CD4-positive, alpha-beta T cell treated with Interleukin-12 subunit alpha and Interleukin-12 subunit beta, for 1 hour (primary cell): ENCODE results near the gene CD27.
"Not testable (repeated sequence)": the region's sequence is repeated elsewhere in the genome, so short reads cannot be mapped to it uniquely, and the experiment has no call there.

Experiments used
- DNase-seq: peaks from one replicate; pipeline ENCODE4 v3.0.0-alpha.2; 2020

Gene CD27

GRCh38 chr12:6489449-6489848, 44.7 kb downstream of the CD27 start:
- DNase-seq, result no peak

GRCh38 chr12:6490673-6491072, 45.9 kb downstream of the CD27 start:
- not testable (repeated sequence) for DNase-seq

DNA sequence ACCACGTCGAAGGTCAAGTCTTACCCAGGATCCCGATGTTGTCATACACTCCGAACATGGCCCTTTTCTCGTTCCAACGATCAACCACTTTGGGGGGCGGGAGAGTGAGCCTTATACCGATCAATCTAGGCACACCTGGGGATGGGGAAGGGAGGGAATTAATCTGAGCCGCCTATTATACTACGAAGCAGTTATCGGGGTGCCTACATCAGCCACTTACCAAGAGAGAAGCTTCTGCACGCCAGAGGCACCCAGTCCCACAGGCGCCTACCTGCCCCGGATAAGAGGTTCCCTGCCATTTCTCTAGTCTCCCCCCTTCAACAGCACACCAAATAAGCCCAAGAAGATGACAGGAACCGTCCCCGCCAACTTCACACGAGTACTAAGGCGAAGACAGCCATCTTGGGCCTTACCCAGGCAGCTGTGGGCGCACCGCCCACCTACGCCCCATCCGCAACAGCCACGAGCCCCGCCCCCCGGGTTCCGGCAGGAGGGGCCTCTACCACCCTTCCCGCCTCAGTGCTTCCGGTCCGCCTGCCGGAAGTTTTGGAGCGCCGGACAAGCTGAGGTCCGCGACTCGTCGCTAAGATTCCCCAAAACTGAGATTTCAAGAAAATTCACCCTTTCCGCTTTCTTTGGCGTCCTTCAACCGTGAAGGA, 48.2 kb downstream of the CD27 start, which contains the start of gene MRPL51:
TSS of gene MRPL51 (minus strand) at position 425 of the 659 bp plus-strand sequence. CDS start at position 299, 126 bp downstream.
- DNase-seq, result peak; percentile 96

GRCh38 chr12:6493497-6494257, 48.9 kb downstream of the CD27 start, which contains the start of gene NCAPD2:
Gene NCAPD2, plus strand, starts transcription at chr12:6494102. Its CDS starts 997 bp downstream, at chr12:6495099.
- peak; percentile 96 for DNase-seq

- DNase-seq, result no peak
Observed at GRCh38 chr12:6494258-6494743, 49.5 kb downstream of the CD27 start.

DNA sequence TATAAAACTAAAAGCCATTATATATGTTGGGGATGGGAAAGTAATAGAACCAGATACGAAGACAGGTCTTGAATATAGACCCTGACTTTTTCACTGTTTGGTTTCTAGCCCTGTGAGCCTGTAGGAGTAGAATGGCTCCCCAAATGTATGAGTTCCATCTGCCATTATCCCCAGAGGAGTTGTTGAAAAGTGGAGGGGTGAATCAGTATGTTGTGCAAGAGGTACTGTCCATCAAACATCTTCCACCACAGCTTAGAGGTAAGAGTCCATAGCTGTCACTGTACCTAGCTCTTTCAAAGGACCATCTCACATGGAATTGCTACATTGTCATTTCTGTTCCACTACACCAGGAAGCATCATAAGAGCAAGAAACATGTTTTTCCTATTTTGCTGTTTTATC, 50.2 kb downstream of the CD27 start:
- DNase-seq, result no peak

- not testable (repeated sequence) for DNase-seq
Observed at GRCh38 chr12:6497291-6497690, 52.5 kb downstream of the CD27 start.

DNA sequence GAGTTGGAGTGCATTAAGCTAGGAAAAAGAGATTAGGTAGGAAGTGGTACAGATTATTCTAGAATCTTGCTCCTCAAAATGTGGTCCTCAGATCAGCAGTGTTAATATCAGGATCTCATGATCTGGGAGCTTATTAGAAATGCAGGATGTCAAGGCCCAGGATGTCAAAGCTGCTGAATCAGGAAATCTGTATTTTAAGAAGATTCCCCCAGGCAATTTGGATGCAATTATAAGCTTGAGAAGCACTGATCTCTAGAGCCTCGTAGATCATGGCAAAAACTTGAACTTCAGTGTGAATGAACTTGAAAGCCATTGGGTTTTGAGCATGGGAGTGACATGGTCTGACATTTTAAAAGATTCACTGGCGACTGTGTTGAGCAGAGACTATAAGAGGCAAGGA, 55.7 kb downstream of the CD27 start:
- DNase-seq, result no peak
